ENCODE data around the gene MMP24OS. TPM values are rescaled to one million over a fixed set of nuclear protein-coding genes. Genes with fewer than 3 reads are reported as not detected.

The MMP24OS gene
- total RNA-seq, 1 experiment from 2014 or later: 42.3 TPM

DNA sequence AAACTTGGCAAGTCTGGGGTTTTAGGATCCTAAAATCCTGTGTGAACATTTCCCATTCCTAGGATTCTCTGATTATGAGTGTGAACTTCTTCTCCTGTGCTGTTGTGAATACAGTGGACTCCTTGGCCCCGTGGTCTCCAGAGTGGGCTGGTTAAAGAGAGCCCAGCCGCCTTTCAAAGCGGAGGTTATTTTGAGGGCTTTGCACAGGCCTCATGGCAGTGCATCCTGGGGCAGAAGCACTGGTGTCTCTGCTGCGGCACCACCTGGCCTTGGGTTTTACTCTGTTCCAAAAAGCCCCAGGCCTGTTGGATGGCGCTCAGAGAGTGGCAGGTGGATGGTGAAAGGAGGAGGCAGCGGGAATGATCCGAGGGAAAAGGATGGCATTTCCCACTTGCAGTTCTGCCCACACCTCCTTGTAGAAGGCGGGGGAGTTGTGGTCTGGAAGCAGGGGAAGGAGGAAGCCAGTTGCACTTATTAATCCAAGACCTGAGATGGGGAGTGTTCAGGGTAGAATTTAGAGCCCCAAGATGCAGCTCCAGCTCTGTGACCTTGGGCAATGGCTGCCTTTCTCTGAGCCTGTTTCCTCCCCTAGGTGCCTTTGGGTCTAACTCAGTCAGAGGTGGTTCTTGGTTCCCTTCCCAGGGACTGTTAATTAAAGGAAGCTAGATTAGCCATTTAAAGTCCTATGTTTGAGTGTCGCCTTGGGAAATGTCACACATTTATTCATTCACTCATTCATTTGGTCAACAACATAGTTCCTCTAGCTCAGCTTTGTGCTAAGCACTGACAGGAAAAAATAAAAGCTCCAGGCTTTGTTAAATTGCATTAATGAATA, 29.1 kb downstream of the MMP24OS start:
- ChIA-PET POLR2A (interaction anchor here (1.0 kb wide), 1 partner anchor 15 kb away, joined by 7 read pairs; no protein-coding TSS in a partner anchor), CTCF (interaction anchor here (0.7 to 1.1 kb wide), 2 partner anchors 104 to 618 kb away, joined by 3 read pairs; no protein-coding TSS in a partner anchor)
- intact Hi-C loops (cut with micrococcal nuclease; ENCODE audit: unreplicated experiment): no loop called here
- Histone ChIP-seq H3K9me3 (no peaks in the 10 kb centered on the region), H3K4me1 (no peaks in the 10 kb centered on the region), H3K27me3 (replicated peaks; ENCODE audit: control insufficient read depth, insufficient read depth, low read length) (no peaks in the 10 kb centered on the region), H3K4me3 (ENCODE audit: low read depth, low read length) (no peak overlapping the region), H3K36me3 (ENCODE audit: control insufficient read depth, insufficient read depth, low read length) (no peaks in the 10 kb centered on the region)
- Mint-ChIP-seq H3K9me3 (ENCODE audit: unreplicated experiment) (no peaks in the 10 kb centered on the region), H3K27me3 (ENCODE audit: insufficient read depth, unreplicated experiment) (no peaks in the 10 kb centered on the region), H3K36me3 (ENCODE audit: insufficient read depth, unreplicated experiment) (no peaks in the 10 kb centered on the region), H3K27ac (ENCODE audit: unreplicated experiment) (no peak overlapping the region), H3K4me1 (ENCODE audit: low read depth, unreplicated experiment) (peaks cover 7% of the 10 kb centered on the region), H3K4me3 (ENCODE audit: unreplicated experiment) (no peak overlapping the region)
- DNase-seq: no peak
- BruUV-seq (replicated peaks): no TSS peak
- TF ChIP-seq, protein P1, sequence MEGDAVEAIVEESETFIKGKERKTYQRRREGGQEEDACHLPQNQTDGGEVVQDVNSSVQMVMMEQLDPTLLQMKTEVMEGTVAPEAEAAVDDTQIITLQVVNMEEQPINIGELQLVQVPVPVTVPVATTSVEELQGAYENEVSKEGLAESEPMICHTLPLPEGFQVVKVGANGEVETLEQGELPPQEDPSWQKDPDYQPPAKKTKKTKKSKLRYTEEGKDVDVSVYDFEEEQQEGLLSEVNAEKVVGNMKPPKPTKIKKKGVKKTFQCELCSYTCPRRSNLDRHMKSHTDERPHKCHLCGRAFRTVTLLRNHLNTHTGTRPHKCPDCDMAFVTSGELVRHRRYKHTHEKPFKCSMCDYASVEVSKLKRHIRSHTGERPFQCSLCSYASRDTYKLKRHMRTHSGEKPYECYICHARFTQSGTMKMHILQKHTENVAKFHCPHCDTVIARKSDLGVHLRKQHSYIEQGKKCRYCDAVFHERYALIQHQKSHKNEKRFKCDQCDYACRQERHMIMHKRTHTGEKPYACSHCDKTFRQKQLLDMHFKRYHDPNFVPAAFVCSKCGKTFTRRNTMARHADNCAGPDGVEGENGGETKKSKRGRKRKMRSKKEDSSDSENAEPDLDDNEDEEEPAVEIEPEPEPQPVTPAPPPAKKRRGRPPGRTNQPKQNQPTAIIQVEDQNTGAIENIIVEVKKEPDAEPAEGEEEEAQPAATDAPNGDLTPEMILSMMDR (IDR thresholded peaks at IDR 0.05; ENCODE audit: insufficient read depth in 1 of 2, low read depth in 1 of 2, low read length in 1 of 2, severe bottlenecking in 1 of 2, unreplicated experiment in 1 of 2): no peak

DNA sequence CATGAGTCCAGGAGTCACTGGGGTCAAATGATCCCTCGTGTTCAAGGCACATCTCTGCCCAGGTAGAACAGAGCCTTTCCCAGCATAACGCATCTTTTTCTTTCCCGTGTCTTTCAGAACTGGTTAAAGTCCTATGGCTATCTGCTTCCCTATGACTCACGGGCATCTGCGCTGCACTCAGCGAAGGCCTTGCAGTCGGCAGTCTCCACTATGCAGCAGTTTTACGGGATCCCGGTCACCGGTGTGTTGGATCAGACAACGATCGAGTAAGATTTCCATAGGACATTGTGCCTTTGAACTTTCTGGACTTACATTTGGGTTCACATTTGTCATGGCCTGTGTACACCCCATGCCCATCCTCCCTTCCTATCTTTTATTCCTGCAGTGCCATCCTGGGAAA, 31.2 kb downstream of the MMP24OS start:
- POLR2A ChIA-PET: no interaction called here
- CTCF ChIA-PET: no interaction called here
- Histone ChIP-seq H3K4me1 (no peaks in the 10 kb centered on the region), H3K9me3 (no peaks in the 10 kb centered on the region), H3K4me3 (ENCODE audit: low read depth, low read length) (no peak overlapping the region), H3K27me3 (replicated peaks; ENCODE audit: control insufficient read depth, insufficient read depth, low read length) (no peaks in the 10 kb centered on the region), H3K36me3 (ENCODE audit: control insufficient read depth, insufficient read depth, low read length) (no peaks in the 10 kb centered on the region)
- no peak for DNase-seq
- Mint-ChIP-seq H3K27ac (ENCODE audit: unreplicated experiment) (no peak overlapping the region), H3K27me3 (ENCODE audit: insufficient read depth, unreplicated experiment) (no peaks in the 10 kb centered on the region), H3K9me3 (ENCODE audit: unreplicated experiment) (no peaks in the 10 kb centered on the region), H3K4me1 (ENCODE audit: low read depth, unreplicated experiment) (peaks cover 7% of the 10 kb centered on the region), H3K4me3 (ENCODE audit: unreplicated experiment) (no peak overlapping the region), H3K36me3 (ENCODE audit: insufficient read depth, unreplicated experiment) (no peaks in the 10 kb centered on the region)
- TF ChIP-seq, protein P1 (IDR thresholded peaks at IDR 0.05; ENCODE audit: insufficient read depth in 1 of 2, low read depth in 1 of 2, low read length in 1 of 2, severe bottlenecking in 1 of 2, unreplicated experiment in 1 of 2): no peak
- intact Hi-C loops (cut with micrococcal nuclease; ENCODE audit: unreplicated experiment): no loop called here
- BruUV-seq (replicated peaks): no TSS peak

DNA sequence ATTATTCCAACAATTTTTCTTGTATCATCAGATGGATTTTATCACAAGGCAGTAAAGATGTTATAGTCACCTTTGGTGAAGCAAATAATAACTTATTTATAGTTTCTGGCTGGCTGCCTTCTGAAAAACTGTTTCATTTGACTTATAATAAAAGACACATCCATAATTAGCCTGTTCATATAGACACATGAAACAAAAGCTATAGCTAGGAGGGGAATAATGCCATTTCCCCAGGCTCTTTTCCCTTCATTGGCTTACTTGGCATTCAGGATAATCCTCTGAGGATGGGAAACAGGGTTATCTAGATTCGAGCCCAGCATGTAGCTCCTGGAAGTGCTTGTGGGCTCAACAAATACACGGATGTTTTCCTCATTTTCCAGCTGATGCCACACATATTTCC, 33.9 kb downstream of the MMP24OS start:
- H3K36me3 Mint-ChIP-seq (ENCODE audit: insufficient read depth, unreplicated experiment): no peaks in the 10 kb centered on the region
- Histone ChIP-seq H3K4me3 (ENCODE audit: low read depth, low read length) (no peak overlapping the region), H3K9me3 (no peaks in the 10 kb centered on the region), H3K4me1 (peaks cover 16% of the 10 kb centered on the region), H3K27me3 (replicated peaks; ENCODE audit: control insufficient read depth, insufficient read depth, low read length) (no peaks in the 10 kb centered on the region), H3K36me3 (ENCODE audit: control insufficient read depth, insufficient read depth, low read length) (no peaks in the 10 kb centered on the region)
- H3K4me3 Mint-ChIP-seq (ENCODE audit: unreplicated experiment): no peak overlapping the region
- H3K9me3 Mint-ChIP-seq (ENCODE audit: unreplicated experiment): no peaks in the 10 kb centered on the region
- TF ChIP-seq, protein P1 (IDR thresholded peaks at IDR 0.05; ENCODE audit: insufficient read depth in 1 of 2, low read depth in 1 of 2, low read length in 1 of 2, severe bottlenecking in 1 of 2, unreplicated experiment in 1 of 2): no peak
- intact Hi-C loops (cut with micrococcal nuclease; ENCODE audit: unreplicated experiment): no loop called here
- no peak overlapping the region for H3K27ac Mint-ChIP-seq (ENCODE audit: unreplicated experiment)
- DNase-seq: no peak
- H3K27me3 Mint-ChIP-seq (ENCODE audit: insufficient read depth, unreplicated experiment): no peaks in the 10 kb centered on the region
- CTCF ChIA-PET: interaction anchor here (1.2 kb wide), 1 partner anchor 99 kb away, joined by 3 read pairs; no protein-coding TSS in a partner anchor
- BruUV-seq (replicated peaks): no TSS peak
- POLR2A ChIA-PET: no interaction called here
- H3K4me1 Mint-ChIP-seq (ENCODE audit: low read depth, unreplicated experiment): peaks cover 23% of the 10 kb centered on the region
